B cell (primary cell): ENCODE measurements around the gene CDIPT. TPM values are rescaled to one million over a fixed set of nuclear protein-coding genes. Genes with fewer than 3 reads are reported as not detected.

Source experiments
- ATAC-seq: fragments of 200-7000 bp; cut with Tn5 transposase; one replicate; pipeline ENCODE4 v1.10.0; 2021; ENCODE audit warnings: low read depth, mild to moderate bottlenecking, moderate number of reproducible peaks, moderate library complexity
- CTCF ChIA-PET: fragments of 350-600 bp; sonication (Branson Sonifier 250); formaldehyde crosslinking; loops from one replicate; lab custom pipeline; 2021; ENCODE audit warnings: antibody characterized with exemption, inconsistent platforms; lab: Charles Lee
- POLR2A ChIA-PET: fragments of 350-600 bp; sonication (Branson Sonifier 250); formaldehyde crosslinking; loops from one replicate; lab custom pipeline; 2021; ENCODE audit warnings: antibody characterized with exemption; lab: Charles Lee
- DNase-seq: peaks from one replicate; pipeline ENCODE4 v3.0.0; 2013
- H2AFZ ChIP-seq: 2 replicates; pipeline ENCODE4 v1.6.1; 2012; ENCODE audit warnings: mild to moderate bottlenecking, low read depth, low read length; ENCODE audit not compliant: insufficient read depth, poor library complexity, severe bottlenecking
- H3K27ac ChIP-seq, 2 donors: 1 replicate in 1 of 2; 2 replicates in 1 of 2; pipeline ENCODE4 v1.5.1; 2012 to 2013; ENCODE audit warnings: low read length in 2 of 2, mild to moderate bottlenecking in 2 of 2, moderate library complexity in 1 of 2
- H3K27me3 ChIP-seq, 4 experiments: fragments of 200-600 bp in 1 of 4; sonication (generic) in 1 of 4; replicated peaks in 1 of 4; 1 replicate in 2 of 4; 2 replicates in 2 of 4; pipeline versions ENCODE4 v1.6.1 to v1.7.0; 2013 to 2016; ENCODE audit warnings: low read length in 3 of 4, mild to moderate bottlenecking in 2 of 4, mixed read lengths in 1 of 4, moderate library complexity in 1 of 4; ENCODE audit not compliant: insufficient read depth in 4 of 4, control insufficient read depth in 3 of 4; ENCODE audit errors: control extremely low read depth in 1 of 4
- H3K36me3 ChIP-seq, 2 experiments: replicated peaks in 1 of 2; 1 replicate in 1 of 2; 2 replicates in 1 of 2; pipeline versions ENCODE4 v1.6.1 to v1.7.1; 2013; ENCODE audit warnings: low read length in 1 of 2; ENCODE audit not compliant: insufficient read depth in 2 of 2, control insufficient read depth in 1 of 2; ENCODE audit errors: control extremely low read depth in 1 of 2, extremely low read depth in 1 of 2
- H3K4me1 ChIP-seq, 2 donors: fragments of 200-600 bp in 1 of 2; sonication (generic) in 1 of 2; 1 replicate in 1 of 2; 2 replicates in 1 of 2; pipeline versions ENCODE4 v1.5.1 to v1.6.1; 2013 to 2017; ENCODE audit warnings: low read length in 2 of 2; ENCODE audit not compliant: control insufficient read depth in 2 of 2, insufficient read depth in 2 of 2
- H3K4me2 ChIP-seq: replicated peaks from 2 replicates; pipeline ENCODE3; 2012; ENCODE audit warnings: mild to moderate bottlenecking, low read depth, low read length; ENCODE audit not compliant: poor library complexity, severe bottlenecking
- H3K4me3 ChIP-seq, 5 experiments: fragments of 200-600 bp in 1 of 5; sonication (generic) in 1 of 5; 1 replicate in 3 of 5; 2 replicates in 2 of 5; pipeline versions ENCODE4 v1.5.1 to v1.7.0; 2011 to 2016; ENCODE audit warnings: low read length in 4 of 5, mild to moderate bottlenecking in 4 of 5, low read depth in 2 of 5, control low read depth in 1 of 5, moderate library complexity in 1 of 5; ENCODE audit not compliant: insufficient read depth in 1 of 5; ENCODE audit errors: control extremely low read depth in 1 of 5, extremely low read depth in 1 of 5
- H3K79me2 ChIP-seq: fragments of 200-600 bp; sonication (generic); one replicate; pipeline ENCODE4 v1.6.0; 2016; ENCODE audit warnings: low read length; ENCODE audit not compliant: control insufficient read depth, insufficient read depth
- H3K9ac ChIP-seq: fragments of 200-600 bp; sonication (generic); 2 replicates; pipeline ENCODE4 v1.6.1; 2017; ENCODE audit warnings: mild to moderate bottlenecking, low read length, moderate library complexity
- H3K9me3 ChIP-seq, 3 donors: one replicate each; pipeline versions ENCODE4 v1.6.1 to v1.7.1; 2013; ENCODE audit warnings: low read length in 2 of 3; ENCODE audit not compliant: control insufficient read depth in 2 of 3, insufficient read depth in 1 of 3; ENCODE audit errors: control extremely low read depth in 1 of 3
- H4K20me1 ChIP-seq: 2 replicates; pipeline ENCODE4 v1.6.0; 2012; ENCODE audit warnings: mild to moderate bottlenecking, low read length; ENCODE audit not compliant: insufficient read depth, control insufficient read depth, poor library complexity, severe bottlenecking
- H3K27ac Mint-ChIP-seq: one replicate; pipeline ENCODE4 v1.8.0; 2021; ENCODE audit warnings: mixed read lengths
- H3K27me3 Mint-ChIP-seq: one replicate; pipeline ENCODE4 v1.8.0; 2021; ENCODE audit warnings: mixed read lengths
- H3K4me1 Mint-ChIP-seq: one replicate; pipeline ENCODE4 v1.8.0; 2021; ENCODE audit warnings: mixed read lengths
- H3K4me3 Mint-ChIP-seq: one replicate; pipeline ENCODE4 v1.8.0; 2021; ENCODE audit warnings: mixed read lengths
- H3K9me3 Mint-ChIP-seq: one replicate; pipeline ENCODE4 v1.8.0; 2022; ENCODE audit warnings: mixed read lengths; ENCODE audit not compliant: insufficient read depth
- EZH2 ChIP-seq: IDR thresholded peaks from 2 replicates; pipeline ENCODE4 v1.6.1; 2012; ENCODE audit warnings: borderline replicate concordance, low read depth, mild to moderate bottlenecking, moderate library complexity, low read length; ENCODE audit not compliant: insufficient read depth, poor library complexity, severe bottlenecking
- whole genome bisulfite sequencing: methylation state at CpG from one replicate; pipeline ENCODE4 v1.1.5; 2013; ENCODE audit warnings: missing lambda C conversion rate; ENCODE audit not compliant: insufficient coverage; 5-methylcytosine and 5-hydroxymethylcytosine counted together
- intact Hi-C: fragments of 100-400 bp; cut with micrococcal nuclease; formaldehyde crosslinking; loops from one replicate; pipeline ENCODE4 v1.10.0; 2022
- polyA plus RNA-seq: library from polyadenylated mRNA; depleted of rRNA; stranded (reverse); fragments of >200 nt; gene quantifications from 2 replicates; pipeline ENCODE4 v1.2.3, GENCODE V29; 2012
- total RNA-seq, 2 donors: library from RNA; stranded (reverse); fragments of 120-200 nt in 1 of 2; gene quantifications; 1 replicate in 1 of 2; 2 replicates in 1 of 2; pipeline versions ENCODE4 v1.2.3 to v1.2.4, GENCODE V29; 2013 to 2022
- TF ChIP-seq, protein P1 (sequence below): fragments of 200-600 bp; IDR thresholded peaks from one replicate; pipeline ENCODE4 v1.8.0; 2022; ENCODE audit warnings: antibody characterized with exemption, mild to moderate bottlenecking

CDIPT gene
- total and polyA plus RNA-seq, 2 donors (not counting 1 experiment from before 2014, with no cell fraction given), result 51.2 to 63.3 TPM

DNA sequence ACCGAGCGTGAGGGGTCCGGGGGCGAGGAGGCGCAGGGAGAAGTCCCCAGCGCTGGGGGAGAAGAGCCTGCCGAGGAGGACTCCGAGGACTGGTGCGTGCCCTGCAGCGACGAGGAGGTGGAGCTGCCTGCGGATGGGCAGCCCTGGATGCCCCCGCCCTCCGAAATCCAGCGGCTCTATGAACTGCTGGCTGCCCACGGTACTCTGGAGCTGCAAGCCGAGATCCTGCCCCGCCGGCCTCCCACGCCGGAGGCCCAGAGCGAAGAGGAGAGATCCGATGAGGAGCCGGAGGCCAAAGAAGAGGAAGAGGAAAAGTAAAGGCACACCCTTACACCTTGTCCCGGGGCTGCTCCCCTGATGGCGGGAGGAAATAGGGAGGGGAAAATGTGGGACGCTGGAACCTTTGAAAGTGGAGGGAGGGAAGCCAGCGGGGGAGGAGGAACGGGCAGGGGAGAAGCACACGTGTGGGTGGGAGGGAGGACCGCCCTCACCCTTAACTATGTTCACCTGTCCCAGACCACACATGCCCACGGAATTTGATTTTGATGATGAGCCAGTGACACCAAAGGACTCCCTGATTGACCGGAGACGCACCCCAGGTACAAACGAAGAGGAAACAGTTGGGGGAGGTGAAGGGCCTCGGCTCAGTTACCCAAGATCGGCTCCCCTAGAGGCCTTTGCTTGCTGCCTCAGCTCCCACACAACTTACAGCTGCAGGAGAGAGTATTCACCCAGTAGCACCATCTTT lies 46.2 kb downstream of the CDIPT start:
- ChIA-PET CTCF (interaction anchor here (0.5 to 5.7 kb wide), 10 partner anchors 9 to 261 kb away, joined by 3 to 66 read pairs (median 6); partner anchors contain the start of genes KIF22 and MAZ), POLR2A (interaction anchor here (2.1 to 2.8 kb wide), 3 partner anchors 10 to 115 kb away, joined by 14 to 31 read pairs (median 18); partner anchors contain the start of gene MAZ)
- Histone ChIP-seq H3K9ac (peak overlapping the region; percentile 69), H3K4me1 (peaks cover 40 to 60% of the 10 kb centered on the region in 2 donors), H3K27ac (peak overlapping the region; percentile 88), H3K27me3 (peaks cover 0 to 7% (median 3%) of the 10 kb centered on the region in 4 experiments), H3K36me3 (peaks cover 0 to 22% of the 10 kb centered on the region in 2 experiments), H4K20me1 (peaks cover 41% of the 10 kb centered on the region), H3K4me2 (peak overlapping the region; percentile 87), H3K4me3 (peak overlapping the region; percentile 73 to 93 (median 84)), H3K79me2 (peaks cover 53% of the 10 kb centered on the region), H3K9me3 (no peaks in the 10 kb centered on the region), H2AFZ (peak overlapping the region; percentile 85)
- no peak for TF ChIP-seq EZH2
- TF ChIP-seq, protein P1, sequence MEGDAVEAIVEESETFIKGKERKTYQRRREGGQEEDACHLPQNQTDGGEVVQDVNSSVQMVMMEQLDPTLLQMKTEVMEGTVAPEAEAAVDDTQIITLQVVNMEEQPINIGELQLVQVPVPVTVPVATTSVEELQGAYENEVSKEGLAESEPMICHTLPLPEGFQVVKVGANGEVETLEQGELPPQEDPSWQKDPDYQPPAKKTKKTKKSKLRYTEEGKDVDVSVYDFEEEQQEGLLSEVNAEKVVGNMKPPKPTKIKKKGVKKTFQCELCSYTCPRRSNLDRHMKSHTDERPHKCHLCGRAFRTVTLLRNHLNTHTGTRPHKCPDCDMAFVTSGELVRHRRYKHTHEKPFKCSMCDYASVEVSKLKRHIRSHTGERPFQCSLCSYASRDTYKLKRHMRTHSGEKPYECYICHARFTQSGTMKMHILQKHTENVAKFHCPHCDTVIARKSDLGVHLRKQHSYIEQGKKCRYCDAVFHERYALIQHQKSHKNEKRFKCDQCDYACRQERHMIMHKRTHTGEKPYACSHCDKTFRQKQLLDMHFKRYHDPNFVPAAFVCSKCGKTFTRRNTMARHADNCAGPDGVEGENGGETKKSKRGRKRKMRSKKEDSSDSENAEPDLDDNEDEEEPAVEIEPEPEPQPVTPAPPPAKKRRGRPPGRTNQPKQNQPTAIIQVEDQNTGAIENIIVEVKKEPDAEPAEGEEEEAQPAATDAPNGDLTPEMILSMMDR, result no peak
- no peaks in the 10 kb centered on the region for H3K9me3 Mint-ChIP-seq
- intact Hi-C loops, result loop anchor here (1.0 to 10.0 kb wide), 9 partner anchors 12 to 222 kb away; partner anchors contain the start of genes CDIPT, INO80E, KIF22 and TAOK2
- ATAC-seq, result peak; percentile 1
- H3K4me1 Mint-ChIP-seq, result peaks cover 64% of the 10 kb centered on the region
- H3K4me3 Mint-ChIP-seq, result peak overlapping the region; percentile 97
- no peaks in the 10 kb centered on the region for H3K27me3 Mint-ChIP-seq
- peak overlapping the region; percentile 98 for H3K27ac Mint-ChIP-seq
- WGBS, result under 1% methylated on average over 22 of the region's 37 CpGs
- DNase-seq, result peak; percentile 59
